GM21529 (cell line): ENCODE measurements around the gene THAP2.
"Not testable (repeated sequence)": the region's sequence is repeated elsewhere in the genome, so short reads cannot be mapped to it uniquely, and the experiment has no call there.

ENCODE experiments used
- ATAC-seq: cut with Tn5 transposase; IDR thresholded peaks from one replicate; pipeline ENCODE4 v1.9.1; 2021; ENCODE audit not compliant: unreplicated experiment

The THAP2 gene

DNA sequence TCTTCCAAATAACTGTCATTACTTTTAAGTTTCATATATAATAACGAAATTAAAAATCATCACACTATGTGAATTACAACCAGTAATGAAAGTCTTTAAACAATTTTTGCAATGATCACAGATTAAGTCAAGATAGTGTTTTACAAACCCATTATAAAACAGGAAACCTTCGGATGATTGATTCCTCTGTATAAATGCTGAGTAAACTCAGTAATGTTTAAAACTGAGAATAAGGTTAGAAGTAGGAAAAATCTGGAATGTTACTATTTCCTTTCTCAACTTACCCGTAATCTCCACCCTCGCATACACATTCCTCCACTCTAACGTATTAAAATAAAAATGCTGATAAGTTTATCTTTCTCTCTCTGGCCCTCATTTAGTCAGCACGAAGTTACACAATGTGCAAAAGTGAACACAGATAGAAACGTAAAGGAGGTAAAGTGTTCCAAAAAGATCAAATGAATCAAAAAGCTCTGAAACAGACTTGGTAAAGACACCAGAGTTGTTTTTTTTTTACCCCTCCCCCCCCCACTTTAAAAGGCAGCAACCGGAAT is 2.0 kb upstream of the THAP2 start:
- ATAC-seq: no peak

DNA sequence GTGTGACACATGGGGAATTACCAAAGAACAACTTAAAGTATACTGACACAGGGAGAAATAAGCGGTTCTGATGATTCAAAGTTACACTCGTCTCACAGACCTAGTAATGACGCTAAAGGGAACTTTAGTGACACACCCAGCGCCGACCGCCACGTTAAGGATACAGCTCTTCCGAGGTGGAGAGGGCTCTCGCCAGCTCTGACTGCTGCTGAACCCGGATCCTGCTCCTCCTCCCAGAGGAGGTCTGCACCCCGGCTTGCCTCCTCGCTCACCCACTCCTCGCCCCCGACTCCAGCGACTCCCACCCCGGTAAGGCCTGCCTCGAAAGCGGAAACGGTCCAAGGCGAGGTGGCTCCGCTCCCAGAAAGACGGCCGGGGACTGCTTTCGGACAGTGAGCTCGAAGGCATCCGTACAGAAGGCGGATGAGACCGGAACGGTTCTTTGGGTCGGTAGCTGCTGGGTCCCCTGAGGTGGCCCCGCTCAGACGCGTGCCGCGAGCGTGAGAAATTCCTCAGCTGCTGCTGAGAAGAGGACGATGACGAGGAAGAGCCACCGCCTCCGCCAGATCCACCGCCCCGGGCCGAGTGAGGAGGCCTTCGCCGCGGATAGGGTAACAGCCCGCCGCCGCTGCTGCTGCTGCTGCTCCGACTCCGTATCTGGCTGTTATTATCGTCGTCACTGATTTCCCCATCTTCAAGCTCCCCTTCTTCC is 1.1 kb upstream of the THAP2 start:
- ATAC-seq: peak; percentile 18

DNA sequence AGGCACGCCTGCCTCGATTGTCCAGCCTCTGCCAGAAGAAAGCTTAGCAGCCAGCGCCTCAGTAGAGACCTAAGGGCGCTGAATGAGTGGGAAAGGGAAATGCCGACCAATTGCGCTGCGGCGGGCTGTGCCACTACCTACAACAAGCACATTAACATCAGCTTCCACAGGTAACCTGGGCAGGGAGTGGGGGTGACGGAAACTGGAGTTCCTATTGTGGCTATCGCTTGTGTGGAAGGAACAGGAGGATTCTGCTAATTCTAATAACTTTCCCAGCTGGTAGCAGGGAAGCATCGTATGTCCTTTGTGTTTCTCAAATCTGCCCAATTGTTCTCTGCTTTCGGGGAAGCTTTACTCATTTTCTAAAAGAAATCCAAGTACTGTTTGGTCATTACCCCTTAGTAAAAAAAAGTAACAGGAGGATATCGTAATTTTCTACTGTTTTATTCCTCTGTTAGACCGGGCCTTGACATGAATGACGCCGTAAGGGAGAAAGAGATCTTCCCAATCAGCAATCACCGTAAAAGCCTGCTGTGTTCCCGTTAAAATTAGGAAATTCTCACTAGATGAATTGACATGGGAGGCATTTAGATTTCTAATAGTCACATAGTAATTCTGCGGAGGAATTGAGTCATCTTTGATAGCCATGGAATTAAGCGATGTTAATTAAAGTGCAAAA is 449 bp downstream of the THAP2 start:
- no peak for ATAC-seq

- ATAC-seq: no peak
These were observed 976 bp downstream of the THAP2 start for GRCh38 chr12:71665090-71665463.

GRCh38 chr12:71666259-71666658 is 2.2 kb downstream of the THAP2 start:
- ATAC-seq: no peak

DNA sequence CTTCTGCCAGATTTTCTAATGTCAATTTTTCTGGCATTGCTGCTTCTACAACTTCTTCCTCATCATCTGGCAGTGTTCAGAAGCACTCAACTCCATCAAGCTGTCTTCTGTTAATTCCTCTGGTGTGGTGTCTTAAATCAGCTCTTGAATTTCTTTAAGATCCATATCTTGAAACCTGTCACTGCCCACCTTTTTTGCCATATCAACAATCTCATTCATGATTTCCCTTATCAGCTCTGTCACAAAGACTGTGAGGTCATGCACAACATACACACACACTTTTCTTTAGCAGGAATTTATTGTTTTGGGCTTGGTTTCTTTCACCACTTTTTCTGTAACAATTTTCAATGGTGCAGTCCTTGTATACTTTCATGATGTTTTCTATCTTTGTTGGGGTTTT is 7.2 kb downstream of the THAP2 start:
- ATAC-seq: no peak

DNA sequence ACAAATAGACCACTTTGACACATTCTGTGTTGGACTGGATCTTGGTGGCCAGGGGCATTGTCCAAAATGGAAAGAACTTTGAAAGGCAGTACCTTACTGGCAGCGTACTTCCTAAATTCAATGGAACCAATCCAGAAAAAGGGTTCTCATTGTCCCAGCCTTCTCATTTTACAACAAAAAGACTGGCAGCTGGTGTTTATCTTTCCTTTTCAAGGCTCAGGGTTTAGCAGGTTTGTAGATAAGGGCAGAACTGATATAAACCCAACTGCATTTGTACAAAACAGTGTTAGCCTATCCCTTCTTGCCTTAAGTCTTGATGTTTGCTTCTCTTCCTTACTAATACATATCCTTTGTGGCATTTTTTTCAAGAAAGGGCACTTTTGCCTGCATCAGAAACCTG is 7.7 kb downstream of the THAP2 start:
- no peak for ATAC-seq

DNA sequence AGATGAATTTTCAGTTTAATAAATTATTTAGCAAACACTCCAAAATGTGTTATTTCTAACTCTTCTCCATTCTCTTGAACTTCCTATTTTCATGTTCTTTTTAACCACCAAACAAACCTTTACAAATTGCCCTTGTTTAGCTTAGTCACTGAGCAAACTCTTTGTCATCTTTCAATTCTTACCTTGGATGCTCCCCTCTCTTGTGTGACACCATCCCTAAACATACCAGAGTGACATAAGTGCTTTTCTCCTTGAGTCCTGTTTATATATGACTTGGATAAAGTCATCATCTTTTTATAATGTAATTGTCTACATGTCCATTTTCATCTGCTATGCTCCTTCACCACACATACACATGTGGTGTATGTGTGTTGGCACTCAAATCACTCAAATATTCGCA is 18.4 kb downstream of the THAP2 start:
- ATAC-seq: no peak

GRCh38 chr12:71683633-71684032 is 19.5 kb downstream of the THAP2 start:
- no peak for ATAC-seq

- ATAC-seq: no peak
These were observed 20.0 kb downstream of the THAP2 start for GRCh38 chr12:71684081-71684480.

GRCh38 chr12:71685312-71685906 is 21.3 kb downstream of the THAP2 start:
- no peak for ATAC-seq

DNA sequence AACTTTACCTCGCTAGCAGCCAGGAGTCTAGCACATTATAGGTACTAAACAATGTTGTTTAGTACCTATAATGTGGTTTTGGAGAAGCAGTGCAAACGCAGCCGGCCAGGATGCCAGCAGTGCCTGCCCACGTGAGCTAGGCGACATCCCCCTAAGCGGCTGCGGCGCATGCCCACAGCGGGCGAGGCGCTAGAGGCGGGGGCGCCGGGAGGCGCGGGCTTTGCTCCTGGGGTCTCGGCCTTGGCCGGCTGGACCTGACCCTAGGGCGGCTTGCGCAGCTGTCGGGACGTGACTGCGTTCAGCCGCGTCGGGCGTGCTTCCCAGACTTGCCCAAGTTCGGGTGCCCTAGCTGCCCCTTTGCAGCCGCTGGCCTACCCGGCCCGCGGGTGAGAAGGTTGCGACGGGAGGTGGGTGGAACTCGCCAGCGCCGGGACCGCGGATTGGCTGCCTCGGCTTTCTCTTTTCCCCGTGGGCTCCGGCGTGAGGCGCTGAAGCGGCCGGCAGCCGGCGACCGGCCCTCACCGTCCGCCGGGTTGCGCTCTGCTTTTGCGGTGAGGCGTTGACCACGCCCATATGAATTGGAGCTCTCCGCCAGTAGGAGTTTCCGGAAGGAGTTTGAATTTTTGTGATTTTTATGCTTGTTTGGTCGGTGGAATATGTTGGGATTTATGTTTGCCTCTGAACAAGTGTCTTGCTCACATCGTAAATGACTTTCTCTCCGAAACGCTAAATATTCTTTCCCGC is 22.0 kb downstream of the THAP2 start, which contains the start of gene TMEM19:
Gene TMEM19 (plus strand): TSS at position 169 of the 744 bp plus-strand sequence. CDS start 599 bp downstream, outside the sequence.
- peak; percentile 88 for ATAC-seq

DNA sequence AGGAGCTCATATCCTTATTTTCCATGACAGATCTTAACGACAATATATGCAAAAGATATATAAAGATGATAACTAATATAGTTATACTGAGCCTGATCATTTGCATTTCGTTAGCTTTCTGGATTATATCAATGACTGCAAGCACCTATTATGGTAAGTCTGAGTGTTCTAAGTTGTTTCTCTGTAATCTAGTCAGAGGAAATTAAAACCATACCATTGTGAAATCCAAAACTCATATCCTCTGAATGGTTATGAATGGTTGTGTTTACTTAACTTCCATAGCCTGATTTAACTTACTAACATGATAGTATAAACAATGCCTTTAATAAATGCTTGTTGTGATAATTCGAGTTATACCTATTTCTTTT is 22.5 kb downstream of the THAP2 start:
- no peak for ATAC-seq

- ATAC-seq: not testable (repeated sequence)
These were observed 23.1 kb downstream of the THAP2 start for GRCh38 chr12:71687172-71687571.

- no peak for ATAC-seq
These were observed 25.0 kb downstream of the THAP2 start for GRCh38 chr12:71688961-71689570.

DNA sequence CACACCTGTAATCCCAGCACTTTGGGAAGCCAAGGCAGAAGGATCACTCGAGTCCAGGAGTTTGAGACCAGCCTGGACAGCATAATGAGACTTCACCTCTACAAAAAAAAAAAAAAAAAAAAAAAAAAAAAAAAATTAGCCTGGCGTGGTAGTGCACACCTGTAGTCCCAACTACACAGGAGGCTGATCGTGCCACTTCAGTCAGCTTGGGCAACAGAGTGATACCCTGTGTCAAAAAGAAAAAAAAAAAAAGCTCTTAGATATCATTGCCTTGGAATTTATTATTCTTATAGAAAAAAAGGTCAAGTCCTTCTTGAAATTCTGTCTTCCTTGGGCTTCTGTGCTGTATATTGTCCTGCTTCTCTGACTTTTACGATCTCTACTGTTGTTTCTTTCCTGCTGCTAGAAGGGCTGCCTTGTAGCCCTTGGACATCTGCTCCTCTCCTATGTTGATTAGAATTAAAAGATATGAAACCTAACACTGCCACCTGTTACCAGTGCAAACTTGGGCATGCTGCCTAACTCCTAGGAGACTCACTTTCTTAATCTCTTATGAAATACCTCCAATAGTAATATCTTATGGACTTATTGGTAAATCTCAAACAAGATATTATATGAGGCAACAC is 27.5 kb downstream of the THAP2 start:
- no peak for ATAC-seq

DNA sequence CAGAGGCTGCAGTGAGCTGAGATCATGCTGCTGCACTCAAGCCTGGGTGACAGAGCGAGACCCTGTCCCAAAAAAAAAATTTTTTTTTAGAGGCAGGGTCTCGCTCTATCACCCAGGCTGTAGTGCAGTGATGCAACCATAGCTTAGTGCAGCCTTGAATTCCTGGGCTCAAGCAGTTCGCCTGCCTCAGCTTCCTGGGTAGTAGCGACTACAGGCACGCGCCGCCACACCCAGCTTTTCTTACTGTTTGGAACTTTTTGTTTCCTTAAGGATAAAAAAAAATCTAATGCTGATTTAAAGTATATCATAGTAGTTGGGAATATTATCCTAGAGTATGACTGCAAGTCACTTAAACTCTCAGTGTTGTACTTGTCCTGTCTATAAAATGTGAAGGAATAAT is 29.0 kb downstream of the THAP2 start:
- ATAC-seq: no peak

GRCh38 chr12:71693651-71694050 is 29.6 kb downstream of the THAP2 start:
- ATAC-seq: peak; percentile 20

DNA sequence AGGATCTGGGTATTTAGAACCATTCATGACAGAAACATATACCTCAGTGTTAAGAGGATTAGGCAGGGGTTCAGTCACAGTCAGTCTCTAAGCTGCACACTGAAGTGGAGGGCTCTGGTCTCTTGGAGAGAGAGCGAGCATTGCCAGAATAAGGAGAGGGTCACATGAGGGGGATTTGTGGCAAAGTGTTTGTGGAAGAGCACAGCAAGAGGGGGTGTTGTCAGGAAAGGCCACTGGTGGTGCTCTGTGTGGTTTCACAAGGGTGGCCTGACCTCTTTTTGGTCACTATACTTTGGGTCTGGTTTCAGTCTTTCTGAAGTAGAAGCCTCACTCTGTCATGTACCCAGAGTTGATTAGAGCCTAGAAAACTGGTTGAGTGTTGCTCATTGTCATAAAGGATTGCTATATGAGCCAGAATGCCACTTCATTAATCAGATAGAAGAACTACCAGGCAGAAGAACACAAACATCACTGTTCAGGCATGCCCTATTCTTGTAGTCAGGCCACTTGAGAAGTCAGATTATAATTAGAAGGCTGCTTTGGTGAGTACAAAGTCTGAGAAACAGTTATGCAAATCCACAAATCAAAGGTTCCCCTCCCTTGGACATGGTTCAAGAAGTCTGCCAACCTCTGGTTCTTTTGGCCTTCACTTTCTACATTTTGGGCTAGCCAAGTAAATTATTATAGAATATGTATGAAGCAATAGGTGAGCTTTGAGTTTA is 30.2 kb downstream of the THAP2 start:
- ATAC-seq: peak; percentile 86

GRCh38 chr12:71695782-71696181 is 31.7 kb downstream of the THAP2 start:
- no peak for ATAC-seq
